MM.1S (cell line): ENCODE data around the gene C10orf53.

Source experiments
- DNase-seq: peaks from one replicate; pipeline ENCODE4 v3.0.0-alpha.2; 2015
- H2AFZ ChIP-seq: fragments of 300-600 bp; sonication (generic); 2 replicates; pipeline ENCODE4 v1.6.0; 2016; ENCODE audit warnings: antibody characterized with exemption, low read length
- H3F3A ChIP-seq: fragments of 300-600 bp; sonication (generic); 2 replicates; pipeline ENCODE4 v1.6.1; 2016; ENCODE audit warnings: mild to moderate bottlenecking, antibody characterized with exemption, low read length, moderate library complexity, mixed read lengths; ENCODE audit not compliant: insufficient read depth
- H3K27ac ChIP-seq: fragments of 300-600 bp; sonication (generic); 2 replicates; pipeline ENCODE4 v1.5.1; 2016; ENCODE audit warnings: mild to moderate bottlenecking, low read length
- H3K27me3 ChIP-seq: fragments of 300-600 bp; sonication (generic); replicated peaks from 2 replicates; pipeline ENCODE4 v1.6.0; 2016; ENCODE audit warnings: low read length; ENCODE audit not compliant: insufficient read depth
- H3K36me3 ChIP-seq: fragments of 300-600 bp; sonication (generic); replicated peaks from 2 replicates; pipeline ENCODE4 v1.6.1; 2016; ENCODE audit warnings: mild to moderate bottlenecking, low read length, mixed read lengths; ENCODE audit not compliant: insufficient read depth
- H3K4me1 ChIP-seq: fragments of 300-600 bp; sonication (generic); 2 replicates; pipeline ENCODE4 v1.6.1; 2016; ENCODE audit warnings: low read length, mixed read lengths
- H3K4me2 ChIP-seq: fragments of 300-600 bp; sonication (generic); 2 replicates; pipeline ENCODE4 v1.6.0; 2016; ENCODE audit warnings: low read depth, low read length
- H3K4me3 ChIP-seq: fragments of 300-600 bp; sonication (generic); 2 replicates; pipeline ENCODE4 v1.5.1; 2016; ENCODE audit warnings: low read length, mixed read lengths
- H3K79me2 ChIP-seq: fragments of 300-600 bp; sonication (generic); 2 replicates; pipeline ENCODE4 v1.6.1; 2016; ENCODE audit warnings: mixed run types, low read length, mixed read lengths
- H3K9ac ChIP-seq: fragments of 300-600 bp; sonication (generic); 2 replicates; pipeline ENCODE4 v1.6.1; 2016; ENCODE audit warnings: low read length, mixed read lengths
- H3K9me2 ChIP-seq: fragments of 300-600 bp; sonication (generic); replicated peaks from 2 replicates; pipeline ENCODE4 v1.6.1; 2016; ENCODE audit warnings: mild to moderate bottlenecking, low read length, mixed read lengths; ENCODE audit not compliant: insufficient read depth
- H3K9me3 ChIP-seq: fragments of 300-600 bp; sonication (generic); replicated peaks from 2 replicates; pipeline ENCODE4 v1.6.1; 2016; ENCODE audit warnings: mild to moderate bottlenecking, low read length, mixed read lengths; ENCODE audit not compliant: insufficient read depth
- H4K20me1 ChIP-seq: fragments of 300-600 bp; sonication (generic); 2 replicates; pipeline ENCODE4 v1.6.1; 2016; ENCODE audit warnings: mild to moderate bottlenecking, low read length, moderate library complexity, mixed read lengths; ENCODE audit not compliant: insufficient read depth
- EZH2 ChIP-seq: fragments of 300-600 bp; sonication (generic); optimal IDR thresholded peaks from 2 replicates; pipeline ENCODE3; 2017; ENCODE audit warnings: low read depth, mild to moderate bottlenecking, antibody characterized with exemption, low read length, mixed read lengths
- EZH2phosphoT487 ChIP-seq: fragments of 300-600 bp; sonication (generic); IDR thresholded peaks from 2 replicates; pipeline ENCODE4 v1.6.1; 2018; ENCODE audit warnings: antibody characterized with exemption, low read length
- TF ChIP-seq, protein P1 (sequence below): fragments of 300-600 bp; sonication (generic); IDR thresholded peaks from 2 replicates; pipeline ENCODE4 v1.5.1; 2016; ENCODE audit warnings: antibody characterized with exemption, low read length, mixed read lengths

Gene C10orf53

DNA sequence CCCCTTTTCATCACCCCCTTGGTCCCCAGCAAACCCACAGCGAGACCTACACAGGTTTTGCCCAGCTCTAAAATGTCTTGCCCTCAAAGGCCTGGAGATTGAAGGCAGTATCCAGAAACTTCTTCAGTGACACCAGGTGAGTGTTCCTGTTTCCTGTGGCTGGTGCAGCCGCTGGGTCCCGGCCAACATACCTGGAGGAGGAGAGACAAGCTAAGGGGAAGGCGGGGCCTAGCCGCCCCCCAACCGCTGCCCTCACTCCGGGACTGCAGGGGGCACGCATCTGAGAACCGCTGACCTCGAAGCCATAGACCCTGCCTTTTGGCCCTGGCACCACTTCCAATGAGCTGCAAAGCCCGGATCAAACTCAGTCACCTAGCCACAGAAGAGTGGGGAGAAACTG, 55.7 kb downstream of the C10orf53 start:
- H3K27me3 ChIP-seq, result 0 out of 2 replicates have a peak, but pooled peaks cover 4% of the 10 kb centered on the region
- H3K4me1 ChIP-seq, result no peaks in the 10 kb centered on the region
- no peaks in the 10 kb centered on the region for H3F3A ChIP-seq
- TF ChIP-seq, protein P1, sequence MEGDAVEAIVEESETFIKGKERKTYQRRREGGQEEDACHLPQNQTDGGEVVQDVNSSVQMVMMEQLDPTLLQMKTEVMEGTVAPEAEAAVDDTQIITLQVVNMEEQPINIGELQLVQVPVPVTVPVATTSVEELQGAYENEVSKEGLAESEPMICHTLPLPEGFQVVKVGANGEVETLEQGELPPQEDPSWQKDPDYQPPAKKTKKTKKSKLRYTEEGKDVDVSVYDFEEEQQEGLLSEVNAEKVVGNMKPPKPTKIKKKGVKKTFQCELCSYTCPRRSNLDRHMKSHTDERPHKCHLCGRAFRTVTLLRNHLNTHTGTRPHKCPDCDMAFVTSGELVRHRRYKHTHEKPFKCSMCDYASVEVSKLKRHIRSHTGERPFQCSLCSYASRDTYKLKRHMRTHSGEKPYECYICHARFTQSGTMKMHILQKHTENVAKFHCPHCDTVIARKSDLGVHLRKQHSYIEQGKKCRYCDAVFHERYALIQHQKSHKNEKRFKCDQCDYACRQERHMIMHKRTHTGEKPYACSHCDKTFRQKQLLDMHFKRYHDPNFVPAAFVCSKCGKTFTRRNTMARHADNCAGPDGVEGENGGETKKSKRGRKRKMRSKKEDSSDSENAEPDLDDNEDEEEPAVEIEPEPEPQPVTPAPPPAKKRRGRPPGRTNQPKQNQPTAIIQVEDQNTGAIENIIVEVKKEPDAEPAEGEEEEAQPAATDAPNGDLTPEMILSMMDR, result no peak
- no peak for TF ChIP-seq EZH2phosphoT487
- no peak for TF ChIP-seq EZH2
- H3K9me3 ChIP-seq, result no peaks in the 10 kb centered on the region
- no peak for DNase-seq
- no peak overlapping the region for H3K9ac ChIP-seq
- no peak overlapping the region for H3K4me2 ChIP-seq
- H3K79me2 ChIP-seq, result no peaks in the 10 kb centered on the region
- no peaks in the 10 kb centered on the region for H3K9me2 ChIP-seq
- no peak overlapping the region for H3K27ac ChIP-seq
- no peak overlapping the region for H3K4me3 ChIP-seq
- no peak overlapping the region for H2AFZ ChIP-seq
- H4K20me1 ChIP-seq, result no peaks in the 10 kb centered on the region
- no peaks in the 10 kb centered on the region for H3K36me3 ChIP-seq

DNA sequence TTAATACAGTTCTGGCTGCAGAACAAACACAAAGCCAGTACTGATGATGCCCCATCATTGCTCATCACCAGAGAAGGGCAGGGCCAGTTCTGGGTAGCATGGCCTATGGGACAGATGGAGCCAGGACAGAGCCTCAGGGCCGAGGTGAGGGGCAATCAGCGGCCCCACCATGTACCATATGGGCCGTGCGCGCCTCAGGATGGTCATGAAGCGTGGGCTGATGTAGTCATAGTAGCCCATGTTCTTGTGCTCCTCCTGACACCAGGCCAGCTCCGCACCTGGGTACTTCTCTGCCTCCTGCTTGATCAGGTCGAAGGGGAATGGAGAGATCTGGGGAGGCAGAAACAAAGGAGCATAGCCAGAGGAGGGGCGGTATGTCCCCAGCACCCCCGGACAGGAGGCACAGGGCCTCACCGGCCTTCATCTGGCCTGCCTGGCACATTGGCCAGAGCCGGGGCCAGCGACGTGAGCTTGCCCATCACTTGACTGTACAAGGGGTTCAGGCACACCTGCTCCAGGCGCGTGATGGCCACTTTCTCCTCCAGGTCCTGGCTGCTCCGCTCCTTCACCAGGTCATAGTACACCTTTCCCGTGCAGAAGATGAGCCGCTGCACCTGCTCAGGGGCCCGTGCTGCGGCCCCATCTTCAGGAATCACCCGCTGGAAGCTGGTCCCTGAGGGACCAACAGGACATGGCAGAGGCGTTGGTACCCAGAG, 56.6 kb downstream of the C10orf53 start:
- Histone ChIP-seq H3K9me3 (no peaks in the 10 kb centered on the region), H3F3A (no peaks in the 10 kb centered on the region), H3K9me2 (no peaks in the 10 kb centered on the region), H3K27ac (no peak overlapping the region), H4K20me1 (no peaks in the 10 kb centered on the region), H3K36me3 (no peaks in the 10 kb centered on the region), H3K79me2 (no peaks in the 10 kb centered on the region), H3K4me3 (no peak overlapping the region), H3K9ac (no peak overlapping the region), H3K4me1 (no peaks in the 10 kb centered on the region), H3K27me3 (0 out of 2 replicates have a peak, but pooled peaks cover 4% of the 10 kb centered on the region), H3K4me2 (no peak overlapping the region), H2AFZ (no peak overlapping the region)
- TF ChIP-seq EZH2 (no peak), EZH2phosphoT487 (no peak)
- TF ChIP-seq, protein P1, result no peak
- no peak for DNase-seq

DNA sequence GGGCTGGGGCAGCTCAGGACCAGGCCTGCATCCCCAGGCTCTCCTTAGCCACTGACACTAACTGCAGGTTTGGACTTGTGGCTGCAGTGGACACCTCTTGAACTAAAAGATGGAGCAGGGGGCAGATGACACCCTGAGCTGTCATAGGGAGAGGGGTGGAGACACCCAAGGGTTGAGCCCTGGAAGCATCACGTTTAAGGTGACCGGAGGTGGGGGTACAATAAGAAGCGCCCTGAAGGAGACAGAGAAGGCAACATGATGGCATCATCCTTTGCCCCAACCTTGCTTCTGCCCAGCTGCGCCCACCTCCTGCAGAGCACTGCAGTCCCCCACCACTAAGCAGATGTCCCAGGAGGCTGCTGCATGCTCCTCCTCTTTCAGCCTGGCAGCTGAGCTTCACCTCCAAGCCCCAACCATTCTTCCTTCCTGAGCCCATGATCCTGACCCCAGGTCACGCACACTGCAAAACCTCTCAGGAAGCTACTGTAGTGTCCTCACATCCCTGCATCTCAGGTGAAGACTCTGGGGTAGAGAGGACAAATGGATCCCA, 57.2 kb downstream of the C10orf53 start:
- Histone ChIP-seq H4K20me1 (no peaks in the 10 kb centered on the region), H3F3A (no peaks in the 10 kb centered on the region), H3K9me3 (no peaks in the 10 kb centered on the region), H3K4me2 (no peak overlapping the region), H3K9me2 (no peaks in the 10 kb centered on the region), H3K9ac (no peak overlapping the region), H3K4me1 (no peaks in the 10 kb centered on the region), H3K4me3 (no peak overlapping the region), H3K27me3 (0 out of 2 replicates have a peak, but pooled peaks cover 4% of the 10 kb centered on the region), H3K27ac (no peak overlapping the region), H3K79me2 (no peaks in the 10 kb centered on the region), H2AFZ (no peak overlapping the region), H3K36me3 (no peaks in the 10 kb centered on the region)
- no peak for TF ChIP-seq EZH2
- no peak for TF ChIP-seq EZH2phosphoT487
- TF ChIP-seq, protein P1, result no peak
- DNase-seq, result no peak
